Kidney (tissue), 14 donors: ENCODE data around the gene SPOCK1. TPM values are rescaled to one million over a fixed set of nuclear protein-coding genes. Genes with fewer than 3 reads are reported as not detected.

Source experiments
- DNase-seq, 5 donors: peaks; one replicate each; pipeline ENCODE4 v3.0.0-alpha.2; 2013 to 2020
- FAIRE-seq: peaks from 2 replicates; lab custom pipeline; 2012; peaks lifted over from hg19 to GRCh38; lab: Jason Lieb, UNC
- H3K27ac ChIP-seq, 2 donors: one replicate each; pipeline ENCODE4 v1.7.0; 2013; ENCODE audit warnings: low read depth in 2 of 2, low read length in 2 of 2, inconsistent platforms in 1 of 2
- H3K27me3 ChIP-seq: one replicate; pipeline ENCODE4 v1.7.1; 2013; ENCODE audit warnings: low read length, inconsistent platforms; ENCODE audit not compliant: control insufficient read depth, insufficient read depth
- H3K36me3 ChIP-seq, 3 donors: one replicate each; pipeline versions ENCODE4 v1.7.0 to v1.7.1; 2013; ENCODE audit warnings: low read length in 3 of 3, control low read depth in 1 of 3, inconsistent platforms in 1 of 3; ENCODE audit not compliant: insufficient read depth in 3 of 3, control insufficient read depth in 2 of 3
- H3K4me1 ChIP-seq, 3 donors: one replicate each; pipeline versions ENCODE4 v1.7.0 to v1.7.1; 2013; ENCODE audit warnings: low read length in 3 of 3, inconsistent platforms in 1 of 3, low read depth in 1 of 3; ENCODE audit not compliant: control insufficient read depth in 2 of 3, insufficient read depth in 2 of 3
- H3K4me3 ChIP-seq, 3 donors: one replicate each; pipeline versions ENCODE4 v1.7.0 to v1.8.1; 2013; ENCODE audit warnings: low read length in 3 of 3, control low read depth in 1 of 3, inconsistent platforms in 1 of 3
- H3K9ac ChIP-seq, 3 donors: one replicate each; pipeline versions ENCODE4 v1.7.0 to v1.7.1; 2013; ENCODE audit warnings: low read length in 3 of 3, control low read depth in 1 of 3, inconsistent platforms in 1 of 3
- H3K9me3 ChIP-seq, 3 donors: one replicate each; pipeline versions ENCODE4 v1.7.0 to v1.7.1; 2013; ENCODE audit warnings: low read length in 3 of 3, control low read depth in 1 of 3, inconsistent platforms in 1 of 3; ENCODE audit not compliant: control insufficient read depth in 2 of 3, insufficient read depth in 1 of 3
- intact Hi-C: fragments of 100-400 bp; cut with DNase I; formaldehyde crosslinking; loops from one replicate; pipeline ENCODE4 v1.11.1; 2022
- polyA plus RNA-seq: library from polyadenylated mRNA; stranded (reverse); fragments of 350-450 nt; fragmentation: Illumina TruSeq; extraction: RNeasy Lipid Tissue Mini Kit (QIAGEN cat#74804); gene quantifications from one replicate; pipeline ENCODE4 v1.2.3, GENCODE V29; 2014; ENCODE audit warnings: low read depth, low replicate concordance; ENCODE audit not compliant: insufficient read depth
- total RNA-seq: library from RNA; stranded (reverse); fragmentation: NEBNext Ultra II Directional; extraction: Animal tissue kit (Norgen Biotek cat#: 25700); gene quantifications from one replicate; pipeline ENCODE4 v1.2.1, GENCODE V29; 2021
- TF ChIP-seq, protein P1 (sequence below): IDR thresholded peaks from 3 replicates; pipeline ENCODE4 v1.5.1; 2012; ENCODE audit warnings: mild to moderate bottlenecking, moderate library complexity, borderline replicate concordance; ENCODE audit not compliant: insufficient read depth; ENCODE audit errors: extremely low read depth
- donor health status: control.
- donor health status: control.
- donor health status: control.
- donor health status: control.
- donor health status: control.
- donor health status: DM: yes; HTN: yes; CAD: no.
- donor health status: Normal renal cell carcinoma (clear cell type).

The SPOCK1 gene
- total and polyA plus RNA-seq, 2 donors from 2014 or later: 15.7 to 32.8 TPM

GRCh38 chr5:137128012-137128411 lies 371.1 kb downstream of the SPOCK1 start:
- intact Hi-C loops: no loop called here
- Histone ChIP-seq H3K9ac (no peak overlapping the region), H3K4me3 (no peak overlapping the region), H3K36me3 (no peaks in the 10 kb centered on the region), H3K27ac (no peak overlapping the region), H3K4me1 (no peaks in the 10 kb centered on the region), H3K9me3 (no peaks in the 10 kb centered on the region), H3K27me3 (no peaks in the 10 kb centered on the region)
- TF ChIP-seq, protein P1, sequence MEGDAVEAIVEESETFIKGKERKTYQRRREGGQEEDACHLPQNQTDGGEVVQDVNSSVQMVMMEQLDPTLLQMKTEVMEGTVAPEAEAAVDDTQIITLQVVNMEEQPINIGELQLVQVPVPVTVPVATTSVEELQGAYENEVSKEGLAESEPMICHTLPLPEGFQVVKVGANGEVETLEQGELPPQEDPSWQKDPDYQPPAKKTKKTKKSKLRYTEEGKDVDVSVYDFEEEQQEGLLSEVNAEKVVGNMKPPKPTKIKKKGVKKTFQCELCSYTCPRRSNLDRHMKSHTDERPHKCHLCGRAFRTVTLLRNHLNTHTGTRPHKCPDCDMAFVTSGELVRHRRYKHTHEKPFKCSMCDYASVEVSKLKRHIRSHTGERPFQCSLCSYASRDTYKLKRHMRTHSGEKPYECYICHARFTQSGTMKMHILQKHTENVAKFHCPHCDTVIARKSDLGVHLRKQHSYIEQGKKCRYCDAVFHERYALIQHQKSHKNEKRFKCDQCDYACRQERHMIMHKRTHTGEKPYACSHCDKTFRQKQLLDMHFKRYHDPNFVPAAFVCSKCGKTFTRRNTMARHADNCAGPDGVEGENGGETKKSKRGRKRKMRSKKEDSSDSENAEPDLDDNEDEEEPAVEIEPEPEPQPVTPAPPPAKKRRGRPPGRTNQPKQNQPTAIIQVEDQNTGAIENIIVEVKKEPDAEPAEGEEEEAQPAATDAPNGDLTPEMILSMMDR: no peak
- FAIRE-seq (no peak), DNase-seq (no peak)

DNA sequence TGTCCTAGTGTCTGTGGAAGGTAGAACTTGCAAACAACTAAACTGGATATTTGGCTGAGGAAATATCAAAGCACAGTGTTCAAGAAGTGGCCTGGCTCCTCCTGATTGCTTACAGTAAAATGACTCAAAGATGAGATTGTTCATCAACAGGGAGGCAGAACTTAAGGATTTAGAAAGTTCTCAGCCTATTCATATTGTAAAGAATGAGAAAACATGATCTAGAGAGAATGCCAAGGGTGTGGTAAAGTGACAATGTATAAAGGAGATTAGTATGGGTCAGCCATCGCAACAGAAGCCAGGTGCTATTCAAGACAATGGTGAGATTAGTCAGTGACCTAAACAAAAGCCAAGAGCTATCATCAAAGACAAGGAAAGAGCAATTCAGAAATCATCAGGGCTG lies 372.3 kb downstream of the SPOCK1 start:
- TF ChIP-seq, protein P1: no peak
- Histone ChIP-seq H3K4me1 (no peaks in the 10 kb centered on the region), H3K4me3 (no peak overlapping the region), H3K36me3 (no peaks in the 10 kb centered on the region), H3K27me3 (no peaks in the 10 kb centered on the region), H3K9ac (no peak overlapping the region), H3K27ac (no peak overlapping the region), H3K9me3 (no peaks in the 10 kb centered on the region)
- intact Hi-C loops: no loop called here
- FAIRE-seq (no peak), DNase-seq (no peak)

GRCh38 chr5:137122558-137122957 lies 376.6 kb downstream of the SPOCK1 start:
- intact Hi-C loops: no loop called here
- TF ChIP-seq, protein P1: no peak
- H3K4me3 ChIP-seq: no peak overlapping the region
- H3K9me3 ChIP-seq: no peaks in the 10 kb centered on the region
- FAIRE-seq (no peak), DNase-seq (no peak)
- no peak overlapping the region for H3K27ac ChIP-seq
- H3K36me3 ChIP-seq: no peaks in the 10 kb centered on the region
- H3K4me1 ChIP-seq: no peaks in the 10 kb centered on the region
- H3K27me3 ChIP-seq: no peaks in the 10 kb centered on the region
- no peak overlapping the region for H3K9ac ChIP-seq

DNA sequence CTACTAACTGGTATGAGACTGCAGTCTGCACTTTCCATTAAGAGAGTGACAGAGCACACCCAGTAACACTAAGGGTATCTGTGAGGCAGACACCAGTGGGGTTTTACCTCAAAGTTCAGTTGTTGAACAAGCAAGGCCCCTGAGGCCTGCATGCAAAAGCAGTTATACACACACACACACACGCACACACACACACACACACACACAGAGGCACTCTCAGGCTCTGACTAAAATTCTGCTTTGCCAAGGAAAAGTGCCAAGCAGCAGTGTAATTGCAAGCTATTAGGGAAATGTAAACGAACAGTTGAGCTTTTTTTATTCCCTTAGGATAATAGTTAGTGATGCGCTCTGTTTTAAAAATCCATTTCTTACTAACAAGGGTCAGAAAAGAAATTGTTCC lies 377.1 kb downstream of the SPOCK1 start:
- Histone ChIP-seq H3K9me3 (no peaks in the 10 kb centered on the region), H3K9ac (no peak overlapping the region), H3K27me3 (no peaks in the 10 kb centered on the region), H3K4me3 (no peak overlapping the region), H3K4me1 (no peaks in the 10 kb centered on the region), H3K27ac (no peak overlapping the region), H3K36me3 (no peaks in the 10 kb centered on the region)
- TF ChIP-seq, protein P1: no peak
- DNase-seq: no peak
- intact Hi-C loops: no loop called here
- FAIRE-seq: no peak
